H1 (cell line): ENCODE measurements around the gene SS18L1. TPM values are rescaled to one million over a fixed set of nuclear protein-coding genes. Genes with fewer than 3 reads are reported as not detected.

Experiments
- CTCF ChIA-PET: fragments of 300-600 bp; sonication (Branson Sonifier 250); formaldehyde crosslinking; loops from one replicate; lab custom pipeline; 2021; ENCODE audit not compliant: partially characterized antibody; lab: Charles Lee
- POLR2A ChIA-PET: fragments of 300-600 bp; sonication (Branson Sonifier 250); formaldehyde crosslinking; loops from one replicate; lab custom pipeline; 2021; ENCODE audit warnings: inconsistent platforms; ENCODE audit not compliant: partially characterized antibody; lab: Charles Lee
- DNase-seq, 2 experiments: peaks; one replicate each; pipeline versions ENCODE4 v3.0.0 to v3.0.0-alpha.2; 2010 to 2022; ENCODE audit warnings: low spot score in 2 of 2, low read depth in 1 of 2, mixed read lengths in 1 of 2
- FAIRE-seq: peaks from 2 replicates; lab custom pipeline; 2011; peaks lifted over from hg19 to GRCh38; lab: Jason Lieb, UNC
- H2AFZ ChIP-seq: 2 replicates; pipeline ENCODE4 v1.8.1; 2012; ENCODE audit warnings: low read length, inconsistent platforms
- H2AK5ac ChIP-seq: 2 replicates; pipeline ENCODE4 v1.6.1; 2013; ENCODE audit warnings: low read depth, low read length
- H2BK120ac ChIP-seq: replicated peaks from 2 replicates; pipeline ENCODE3; 2013; ENCODE audit warnings: low read depth, low read length, inconsistent platforms
- H2BK12ac ChIP-seq: 2 replicates; pipeline ENCODE4 v1.6.1; 2013; ENCODE audit warnings: low read depth, low read length
- H2BK15ac ChIP-seq: 2 replicates; pipeline ENCODE4 v1.6.1; 2013; ENCODE audit warnings: low read length
- H2BK20ac ChIP-seq: 2 replicates; pipeline ENCODE4 v1.6.1; 2013; ENCODE audit warnings: low read length
- H2BK5ac ChIP-seq: 2 replicates; pipeline ENCODE4 v1.6.1; 2013; ENCODE audit warnings: low read depth, low read length
- H3K14ac ChIP-seq: 2 replicates; pipeline ENCODE4 v1.6.1; 2013; ENCODE audit warnings: inconsistent platforms; ENCODE audit not compliant: insufficient read length
- H3K18ac ChIP-seq: 2 replicates; pipeline ENCODE4 v1.6.1; 2013; ENCODE audit warnings: low read length; ENCODE audit errors: extremely low read depth
- H3K23ac ChIP-seq: 2 replicates; pipeline ENCODE4 v1.6.1; 2013; ENCODE audit warnings: inconsistent platforms; ENCODE audit not compliant: insufficient read length
- H3K23me2 ChIP-seq: 2 replicates; pipeline ENCODE4 v1.6.1; 2013; ENCODE audit warnings: low read depth, low read length
- H3K27ac ChIP-seq: 2 replicates; pipeline ENCODE4 v1.6.1; 2011; ENCODE audit warnings: low read depth, low read length, inconsistent platforms
- H3K27me3 ChIP-seq, 4 experiments: replicated peaks in 1 of 4; 1 replicate in 1 of 4; 2 replicates in 3 of 4; pipeline versions ENCODE4 v1.6.1 to v1.8.1; 2011 to 2013; ENCODE audit warnings: low read length in 3 of 4, mild to moderate bottlenecking in 3 of 4, inconsistent platforms in 2 of 4, mixed read lengths in 2 of 4, moderate library complexity in 1 of 4; ENCODE audit not compliant: control insufficient read depth in 3 of 4, insufficient read depth in 3 of 4; ENCODE audit errors: extremely low read depth in 1 of 4
- H3K36me3 ChIP-seq, 4 experiments: 2 replicates each; pipeline versions ENCODE4 v1.6.1 to v1.8.1; 2011 to 2013; ENCODE audit warnings: mild to moderate bottlenecking in 4 of 4, low read length in 3 of 4, moderate library complexity in 2 of 4, control low read depth in 1 of 4, inconsistent platforms in 1 of 4; ENCODE audit not compliant: insufficient read depth in 4 of 4, control insufficient read depth in 2 of 4
- H3K4ac ChIP-seq: replicated peaks from 2 replicates; pipeline ENCODE3; 2013; ENCODE audit warnings: low read length, low read depth, mixed read lengths, inconsistent platforms; ENCODE audit not compliant: insufficient read length
- H3K4me1 ChIP-seq, 4 experiments: replicated peaks in 1 of 4; 1 replicate in 1 of 4; 2 replicates in 3 of 4; pipeline versions ENCODE4 v1.6.1 to v1.8.1; 2011 to 2013; ENCODE audit warnings: low read length in 3 of 4, inconsistent platforms in 2 of 4, mixed read lengths in 1 of 4; ENCODE audit not compliant: insufficient read depth in 4 of 4, control insufficient read depth in 3 of 4
- H3K4me2 ChIP-seq, 2 experiments: 2 replicates each; pipeline versions ENCODE4 v1.6.1 to v1.8.1; 2011 to 2013; ENCODE audit warnings: low read depth in 2 of 2, low read length in 2 of 2, control low read depth in 1 of 2, inconsistent platforms in 1 of 2, mild to moderate bottlenecking in 1 of 2; ENCODE audit not compliant: insufficient read depth in 1 of 2
- H3K4me3 ChIP-seq, 4 experiments: fragments of 200-600, 300-600 bp in 1 of 4; sonication (generic), shearing (Covaris generic), sonication (Bioruptor Twin) in 1 of 4; 2 replicates each; pipeline versions ENCODE4 v1.5.1 to v1.8.1; 2011 to 2016; ENCODE audit warnings: low read length in 4 of 4, low read depth in 3 of 4, control low read depth in 2 of 4, inconsistent platforms in 2 of 4, mild to moderate bottlenecking in 2 of 4, mixed read lengths in 1 of 4, moderate library complexity in 1 of 4; ENCODE audit not compliant: insufficient read depth in 2 of 4; ENCODE audit errors: extremely low read depth in 1 of 4
- H3K56ac ChIP-seq: replicated peaks from 2 replicates; pipeline ENCODE3; 2013; ENCODE audit warnings: low read depth, mild to moderate bottlenecking, mixed read lengths, low read length, inconsistent platforms; ENCODE audit not compliant: insufficient read length
- H3K79me1 ChIP-seq: 2 replicates; pipeline ENCODE4 v1.6.1; 2013; ENCODE audit warnings: low read depth, low read length, control low read depth
- H3K79me2 ChIP-seq, 2 experiments: 2 replicates each; pipeline versions ENCODE4 v1.6.1 to v1.8.1; 2012 to 2013; ENCODE audit warnings: low read length in 2 of 2, mild to moderate bottlenecking in 2 of 2, inconsistent platforms in 1 of 2; ENCODE audit not compliant: insufficient read depth in 2 of 2, control insufficient read depth in 1 of 2
- H3K9ac ChIP-seq, 4 experiments: replicated peaks in 1 of 4; 1 replicate in 1 of 4; 2 replicates in 3 of 4; pipeline versions ENCODE4 v1.6.1 to v1.8.1; 2011 to 2013; ENCODE audit warnings: low read depth in 3 of 4, low read length in 3 of 4, control low read depth in 2 of 4, mild to moderate bottlenecking in 2 of 4, moderate library complexity in 2 of 4, inconsistent platforms in 1 of 4; ENCODE audit errors: extremely low read depth in 1 of 4
- H3K9me3 ChIP-seq, 2 experiments: 2 replicates each; pipeline versions ENCODE4 v1.6.1 to v1.8.1; 2012 to 2013; ENCODE audit warnings: mild to moderate bottlenecking in 2 of 2, moderate library complexity in 2 of 2, control low read depth in 1 of 2, inconsistent platforms in 1 of 2, low read depth in 1 of 2, low read length in 1 of 2, mixed read lengths in 1 of 2; ENCODE audit not compliant: insufficient read depth in 2 of 2
- H4K20me1 ChIP-seq, 2 experiments: replicated peaks in 1 of 2; 2 replicates each; pipeline versions ENCODE3 to v1.8.1; 2011 to 2013; ENCODE audit warnings: inconsistent platforms in 2 of 2, low read length in 2 of 2, mild to moderate bottlenecking in 1 of 2; ENCODE audit not compliant: insufficient read depth in 2 of 2, control insufficient read depth in 1 of 2
- H4K5ac ChIP-seq: 2 replicates; pipeline ENCODE4 v1.6.1; 2013; ENCODE audit warnings: low read length, low read depth, mixed read lengths, inconsistent platforms; ENCODE audit not compliant: insufficient read length
- H4K8ac ChIP-seq: 2 replicates; pipeline ENCODE4 v1.8.0; 2013; ENCODE audit warnings: mild to moderate bottlenecking, moderate library complexity, low read length, inconsistent platforms; ENCODE audit not compliant: insufficient read depth; ENCODE audit errors: extremely low read depth
- H4K91ac ChIP-seq: replicated peaks from 2 replicates; pipeline ENCODE3; 2013; ENCODE audit warnings: low read length, mixed read lengths, inconsistent platforms; ENCODE audit not compliant: insufficient read length
- WGBS, 2 experiments: shearing (Covaris generic) in 1 of 2; methylation state at CpG; one replicate each; pipeline versions ENCODE4 v1.1.6 to v1.1.7; 2013 to 2015; ENCODE audit warnings: low lambda C conversion rate in 2 of 2, mixed read lengths in 2 of 2, inconsistent platforms in 1 of 2, low coverage in 1 of 2, missing lambda C conversion rate in 1 of 2; ENCODE audit not compliant: insufficient replicate concordance in 2 of 2, insufficient coverage in 1 of 2, insufficient read length in 1 of 2; ENCODE audit errors: extremely low coverage in 1 of 2, missing lambda C conversion rate in 1 of 2; 5-methylcytosine and 5-hydroxymethylcytosine counted together
- polyA plus RNA-seq, 7 experiments: library from polyadenylated mRNA; depleted of rRNA in 3 of 7; stranded (reverse) in 5 of 7; unstranded in 2 of 7; fragments of >200 nt in 5 of 7; fragments of 200-250 nt in 2 of 7; gene quantifications; 1 replicate in 5 of 7; 2 replicates in 1 of 7; 4 replicates in 1 of 7; pipeline versions ENCODE4 v1.2.1 to v1.2.3, GENCODE V29; 2011 to 2013; ENCODE audit warnings: missing spikeins in 2 of 7, mixed read lengths in 2 of 7
- total RNA-seq: library from RNA; stranded (reverse); fragmentation: NEBNext Ultra II Directional; extraction: Animal tissue kit (Norgen Biotek cat#: 25700); gene quantifications from 2 replicates; pipeline ENCODE4 v1.2.1, GENCODE V29; 2021

SS18L1 gene
- total and polyA plus RNA-seq, 2 of the 8 experiments (the other 6 are each of a cell fraction or from before 2014, with no cell fraction given): 28.4 to 29.7 TPM

DNA sequence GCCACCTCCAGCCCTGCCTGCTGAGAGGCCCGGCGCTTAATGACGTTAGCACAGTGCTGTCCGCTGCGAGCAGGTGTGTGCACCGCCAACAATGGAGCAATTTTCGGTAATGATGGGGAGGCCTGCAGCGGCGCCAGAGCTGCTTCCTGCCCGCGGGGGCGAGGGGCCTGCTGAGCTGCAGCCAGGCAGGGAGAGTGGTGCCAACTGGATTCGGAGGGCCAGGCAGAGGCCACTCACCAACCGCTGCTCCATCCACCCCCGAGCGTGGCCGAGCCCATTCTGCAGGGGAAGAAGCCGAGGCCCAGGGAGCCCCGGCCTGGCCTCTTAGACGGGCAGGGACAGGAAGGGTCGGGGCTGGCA is 66.9 kb downstream of the SS18L1 start:
- ChIA-PET CTCF (interaction anchor here (1.0 to 2.5 kb wide), 5 partner anchors 8 to 200 kb away, joined by 3 to 9 read pairs (median 5); no protein-coding TSS in a partner anchor), POLR2A (interaction anchor here (1.0 kb wide), 1 partner anchor 47 kb away, joined by 3 read pairs; no protein-coding TSS in a partner anchor)
- no peak overlapping the region for H2BK12ac ChIP-seq
- no peaks in the 10 kb centered on the region for H3K9me3 ChIP-seq
- no peak overlapping the region for H4K5ac ChIP-seq
- no peak overlapping the region for H3K27ac ChIP-seq
- H2BK5ac ChIP-seq: no peak overlapping the region
- no peak overlapping the region for H2BK120ac ChIP-seq
- no peaks in the 10 kb centered on the region for H3K79me2 ChIP-seq
- no peaks in the 10 kb centered on the region; a peak in 2 of 7 replicates for H3K27me3 ChIP-seq
- no peak overlapping the region for H2BK20ac ChIP-seq
- H4K8ac ChIP-seq: peak overlapping the region; percentile 31; the same call in 1 of the 2 replicates
- DNase-seq (no peak), FAIRE-seq (no peak)
- WGBS, 2 experiments: 92% methylated on average over 21 of the region's 21 CpGs; no CpG with 5 or more reads in 1 of the 2 experiments
- H3K9ac ChIP-seq: no peak overlapping the region
- no peak overlapping the region for H4K91ac ChIP-seq
- no peaks in the 10 kb centered on the region for H3K36me3 ChIP-seq
- peaks cover 0 to 3% (median 0%) of the 10 kb centered on the region in 4 experiments; a peak in 1 of 7 replicates for H3K4me1 ChIP-seq
- H3K14ac ChIP-seq: no peak overlapping the region
- H3K79me1 ChIP-seq: no peaks in the 10 kb centered on the region
- peaks cover 0 to 2% of the 10 kb centered on the region in 2 experiments for H4K20me1 ChIP-seq
- H2AFZ ChIP-seq: no peak overlapping the region
- no peak overlapping the region for H3K4ac ChIP-seq
- no peak overlapping the region for H3K4me2 ChIP-seq
- H3K23me2 ChIP-seq: no peaks in the 10 kb centered on the region
- no peak overlapping the region for H3K18ac ChIP-seq
- H3K23ac ChIP-seq: no peak overlapping the region
- no peak overlapping the region for H3K56ac ChIP-seq
- no peak overlapping the region for H2BK15ac ChIP-seq
- H3K4me3 ChIP-seq: no peak overlapping the region
- no peak overlapping the region for H2AK5ac ChIP-seq
